ENCODE results near the gene CDON.

- TF ChIP-seq POLR2A (IDR thresholded peaks at IDR 0.05), result no peak
- no peak for TF ChIP-seq EP300 (IDR thresholded peaks at IDR 0.05)
Observed at GRCh38 chr11:126105748-126106080, 43.0 kb upstream of the CDON start.
